GM18520 (cell line): Measurements from ENCODE around the gene RPTN.

Source experiments
- ATAC-seq: cut with Tn5 transposase; IDR thresholded peaks from one replicate; pipeline ENCODE4 v1.9.1; 2021; ENCODE audit not compliant: unreplicated experiment

RPTN gene, protein sequence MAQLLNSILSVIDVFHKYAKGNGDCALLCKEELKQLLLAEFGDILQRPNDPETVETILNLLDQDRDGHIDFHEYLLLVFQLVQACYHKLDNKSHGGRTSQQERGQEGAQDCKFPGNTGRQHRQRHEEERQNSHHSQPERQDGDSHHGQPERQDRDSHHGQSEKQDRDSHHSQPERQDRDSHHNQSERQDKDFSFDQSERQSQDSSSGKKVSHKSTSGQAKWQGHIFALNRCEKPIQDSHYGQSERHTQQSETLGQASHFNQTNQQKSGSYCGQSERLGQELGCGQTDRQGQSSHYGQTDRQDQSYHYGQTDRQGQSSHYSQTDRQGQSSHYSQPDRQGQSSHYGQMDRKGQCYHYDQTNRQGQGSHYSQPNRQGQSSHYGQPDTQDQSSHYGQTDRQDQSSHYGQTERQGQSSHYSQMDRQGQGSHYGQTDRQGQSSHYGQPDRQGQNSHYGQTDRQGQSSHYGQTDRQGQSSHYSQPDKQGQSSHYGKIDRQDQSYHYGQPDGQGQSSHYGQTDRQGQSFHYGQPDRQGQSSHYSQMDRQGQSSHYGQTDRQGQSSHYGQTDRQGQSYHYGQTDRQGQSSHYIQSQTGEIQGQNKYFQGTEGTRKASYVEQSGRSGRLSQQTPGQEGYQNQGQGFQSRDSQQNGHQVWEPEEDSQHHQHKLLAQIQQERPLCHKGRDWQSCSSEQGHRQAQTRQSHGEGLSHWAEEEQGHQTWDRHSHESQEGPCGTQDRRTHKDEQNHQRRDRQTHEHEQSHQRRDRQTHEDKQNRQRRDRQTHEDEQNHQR

DNA sequence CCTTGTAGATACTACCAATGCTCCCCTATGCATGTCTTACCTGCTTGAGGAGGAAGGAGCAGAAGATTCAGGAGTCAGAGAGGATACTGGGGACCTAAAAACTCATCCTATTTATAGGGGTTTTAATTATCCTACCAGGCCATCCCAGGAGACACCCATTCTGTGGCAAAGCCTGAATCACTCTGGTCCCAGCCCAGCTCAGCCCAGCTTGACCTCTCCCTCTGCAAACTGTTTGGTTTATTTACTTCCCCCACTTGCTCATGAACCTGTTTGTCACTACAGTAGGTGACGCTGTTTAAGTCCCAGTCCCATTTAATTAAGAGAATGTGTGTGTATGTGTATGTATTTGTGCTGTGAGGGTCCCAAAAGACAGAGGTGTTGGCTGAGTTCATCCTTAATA lies at the start of gene RPTN:
TSS of gene RPTN (minus strand) at position 85 of the 400 bp plus-strand sequence. CDS start 1,339 bp downstream, outside the sequence.
- no peak for ATAC-seq

DNA sequence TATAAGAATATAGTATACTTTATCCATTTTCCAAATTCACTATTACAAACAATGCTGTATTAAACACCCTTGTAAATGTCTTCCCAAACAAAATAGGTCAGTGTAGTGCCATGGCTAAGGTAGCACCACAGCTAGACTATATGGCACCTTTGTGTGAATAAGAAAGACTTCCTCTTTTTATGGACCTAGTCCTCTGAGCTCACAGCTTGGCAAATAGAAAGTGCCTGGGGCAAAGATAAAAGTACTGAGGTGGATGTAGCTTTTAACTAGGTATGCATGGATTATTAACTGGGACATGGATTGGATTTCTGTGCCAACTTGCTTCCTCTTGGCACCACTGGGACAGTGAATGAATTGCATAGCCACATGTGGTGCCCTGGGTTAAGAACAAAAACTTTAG lies 40.0 kb upstream of the RPTN start:
- no peak for ATAC-seq

DNA sequence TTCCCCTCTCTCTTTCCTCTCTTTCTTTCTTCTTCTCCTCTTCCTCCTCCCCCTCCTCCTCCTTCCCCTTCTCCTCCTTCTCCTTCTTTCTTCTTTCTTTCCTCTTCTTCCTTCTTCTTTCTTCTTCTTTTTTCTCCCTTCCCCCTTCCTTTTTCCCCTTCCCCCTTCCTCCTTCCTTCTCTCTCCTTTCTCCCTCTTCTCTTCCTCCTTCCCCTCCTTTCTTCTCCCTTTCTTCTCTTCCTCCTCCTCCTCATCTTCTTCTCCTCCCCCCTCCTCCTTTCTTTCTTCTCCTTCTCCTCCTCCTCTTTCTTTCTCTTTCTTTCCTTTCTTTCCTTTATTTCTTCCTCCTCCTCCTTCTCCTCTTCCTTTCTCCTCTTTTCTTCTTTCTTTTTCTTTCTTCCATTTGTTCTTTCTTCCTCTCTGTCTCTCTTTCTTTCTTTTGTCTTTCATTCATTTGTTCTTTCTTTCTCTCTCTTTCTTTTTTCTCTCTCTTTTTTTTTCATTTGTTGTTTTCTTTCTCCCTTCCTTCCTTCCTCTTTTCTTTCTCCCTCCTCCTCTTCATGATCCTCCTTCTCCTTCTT lies 38.4 kb upstream of the RPTN start:
- no peak for ATAC-seq

DNA sequence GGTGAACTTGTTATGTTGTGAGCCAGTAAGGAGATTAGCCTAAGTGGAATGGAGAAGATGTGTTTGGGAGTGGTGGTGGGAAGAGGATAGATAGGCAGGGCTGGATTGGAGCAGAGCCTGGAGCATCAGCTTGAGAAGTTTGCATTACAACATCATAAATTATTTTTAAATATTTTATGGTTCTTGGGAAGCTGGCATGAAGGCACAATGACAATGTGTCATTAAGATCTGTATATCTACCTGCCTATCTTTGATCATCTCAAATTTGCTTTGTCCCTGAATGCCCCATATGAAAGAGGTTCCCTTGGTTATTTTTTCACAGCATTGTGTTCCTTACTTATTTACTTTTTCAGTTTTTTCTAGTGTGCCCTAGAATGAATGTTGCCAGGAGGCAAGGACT lies 32.7 kb upstream of the RPTN start:
- ATAC-seq, result no peak

DNA sequence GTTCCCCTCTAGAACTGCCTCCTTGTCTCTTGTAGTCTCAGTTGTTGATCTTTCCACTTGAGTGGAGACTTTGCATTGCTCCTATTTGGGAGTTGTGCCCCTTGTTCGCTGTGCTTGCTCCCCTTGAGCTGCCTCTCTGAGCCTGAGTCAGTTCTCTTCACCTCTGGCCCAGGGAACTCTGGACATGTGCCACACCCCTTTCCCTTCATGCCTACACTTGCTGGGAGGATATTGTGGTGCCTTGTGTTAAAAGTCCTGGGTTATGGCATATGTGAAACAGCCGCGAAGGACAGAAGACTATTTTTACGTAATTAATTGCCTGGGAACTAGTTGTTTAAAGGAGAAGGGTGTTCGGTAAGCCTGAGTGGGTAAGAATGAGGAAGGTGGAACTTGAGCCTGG lies 32.2 kb upstream of the RPTN start:
- ATAC-seq, result no peak

DNA sequence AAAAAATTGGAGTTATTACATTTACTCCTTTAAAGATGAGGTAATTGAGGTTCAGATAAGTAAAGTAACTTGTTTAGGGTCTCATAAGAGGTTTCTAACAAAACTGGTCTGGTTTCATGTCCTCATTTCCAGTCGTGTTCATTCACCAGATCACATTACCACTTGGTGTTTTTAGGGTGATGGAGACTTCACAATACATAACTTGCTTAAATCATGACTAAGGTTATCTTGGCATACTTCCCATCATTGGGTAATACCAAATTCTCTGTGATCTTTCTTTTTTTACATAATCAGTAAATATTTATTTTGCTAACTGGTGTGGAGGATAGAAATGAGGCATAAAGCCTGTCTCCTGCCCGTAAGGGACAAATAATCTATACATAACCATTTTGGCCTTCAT lies 31.6 kb upstream of the RPTN start:
- no peak for ATAC-seq

DNA sequence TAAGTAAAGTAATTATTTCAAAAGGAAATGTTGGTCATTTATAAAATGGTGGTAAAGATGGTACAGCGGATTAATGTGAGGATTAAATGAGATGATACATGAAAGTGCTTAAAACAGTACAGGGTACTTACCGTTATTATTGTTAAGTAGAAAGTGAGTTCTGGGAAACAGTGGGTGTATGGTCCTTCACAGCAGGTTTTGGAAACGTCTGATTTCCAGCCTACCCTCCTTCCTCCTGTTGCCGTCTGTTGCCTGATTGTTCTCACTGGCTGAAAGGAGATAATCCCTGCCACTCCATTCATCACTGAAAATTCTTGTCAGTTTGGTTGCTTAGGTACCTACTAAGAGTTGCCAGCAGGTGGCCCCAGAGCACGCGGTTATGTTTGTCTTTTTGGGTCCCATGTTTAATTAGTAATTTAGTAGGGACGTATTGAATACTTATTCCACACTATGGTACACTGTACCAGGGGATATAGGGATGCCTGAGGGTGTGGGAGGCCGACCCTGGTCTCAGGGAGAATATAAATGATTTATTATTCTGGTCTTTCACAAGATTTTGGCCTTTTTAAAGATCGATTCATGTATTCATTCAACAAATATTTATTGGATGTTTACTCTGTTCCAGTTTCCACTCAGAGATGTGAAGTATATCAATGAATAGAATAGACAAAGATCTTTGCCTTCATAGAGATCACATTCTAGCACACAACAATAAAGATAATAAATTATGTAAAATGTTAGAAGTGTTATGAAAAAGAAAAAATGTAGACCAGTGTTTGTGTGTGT lies 30.8 kb upstream of the RPTN start:
- ATAC-seq, result no peak

DNA sequence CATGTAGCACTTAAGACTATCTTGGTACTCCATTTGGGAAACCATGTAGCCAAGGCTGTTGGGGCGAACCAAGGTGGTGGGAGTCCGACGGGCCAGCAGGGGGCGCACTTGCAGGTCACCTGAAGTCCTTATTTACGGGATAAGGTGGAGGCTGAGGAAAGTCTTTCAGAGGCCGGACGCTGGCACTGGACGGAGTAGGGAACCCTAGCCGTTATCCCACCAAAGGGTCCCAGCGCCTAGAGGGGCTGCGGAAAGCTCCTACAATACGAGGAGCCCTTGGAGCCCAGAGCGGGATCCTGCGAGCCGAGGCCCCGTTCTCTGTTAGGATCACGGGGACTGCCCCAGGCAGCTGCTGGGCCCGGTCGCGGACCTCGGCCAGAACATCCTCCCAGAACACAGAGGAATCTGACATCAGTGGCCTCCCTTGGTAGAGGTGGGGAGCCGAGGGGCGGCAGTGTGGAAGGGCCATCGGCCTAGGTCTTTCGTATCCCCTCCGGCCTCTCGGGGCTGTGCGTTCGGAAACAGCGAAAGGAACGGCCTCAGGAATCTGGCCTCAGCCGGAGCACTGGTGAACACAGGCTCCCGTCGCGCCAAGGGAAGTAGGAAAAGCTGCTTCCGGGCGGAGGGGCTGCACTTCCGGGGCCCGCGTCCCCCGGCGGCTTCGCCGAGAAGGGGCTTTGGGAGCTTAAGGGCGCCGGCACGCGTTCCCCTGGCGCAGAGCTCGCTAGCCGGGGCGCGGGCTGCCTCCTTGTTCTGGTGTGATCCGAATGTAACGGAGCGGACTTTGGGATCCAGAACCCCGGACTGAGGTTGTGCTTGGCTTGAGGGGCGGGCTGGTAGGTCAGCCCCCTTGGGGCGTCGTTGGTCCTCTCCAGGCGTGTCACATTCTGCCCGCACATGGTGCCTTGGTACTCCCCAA lies 29.9 kb upstream of the RPTN start:
- no peak for ATAC-seq

DNA sequence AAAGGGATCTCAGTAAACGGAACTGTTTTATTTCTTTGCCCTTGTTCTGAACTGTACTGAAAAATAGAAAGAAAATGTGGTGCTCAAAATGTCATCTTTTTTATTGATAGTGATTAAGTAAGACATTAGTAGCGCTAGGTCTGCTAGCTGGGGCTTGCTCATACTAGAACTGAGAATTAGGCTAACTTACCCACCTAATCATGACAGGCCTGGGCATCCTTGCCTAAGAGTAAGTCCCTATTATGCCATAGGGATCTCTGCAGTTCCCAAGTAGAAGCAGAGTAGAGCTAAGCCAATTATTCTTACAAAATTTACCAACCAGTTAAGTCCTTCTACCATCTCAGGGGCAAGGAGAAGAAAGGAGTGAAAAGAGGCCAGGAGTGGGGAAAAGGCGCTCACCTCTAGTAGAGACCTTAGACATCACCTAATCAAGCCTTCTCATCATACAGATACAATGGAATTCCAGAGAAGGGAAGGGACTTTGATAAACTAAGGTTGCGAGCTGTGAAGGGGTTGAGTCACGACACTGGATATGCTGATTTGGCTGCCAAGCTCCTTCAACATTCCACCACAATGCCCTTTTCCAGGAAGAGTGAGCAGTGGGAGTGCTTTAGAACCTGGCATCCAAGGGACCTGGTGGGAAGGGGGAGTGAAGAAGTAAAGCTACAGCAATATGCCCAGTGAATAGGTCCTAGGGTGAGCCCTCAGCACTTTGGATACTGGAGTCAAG lies 27.7 kb upstream of the RPTN start:
- no peak for ATAC-seq

DNA sequence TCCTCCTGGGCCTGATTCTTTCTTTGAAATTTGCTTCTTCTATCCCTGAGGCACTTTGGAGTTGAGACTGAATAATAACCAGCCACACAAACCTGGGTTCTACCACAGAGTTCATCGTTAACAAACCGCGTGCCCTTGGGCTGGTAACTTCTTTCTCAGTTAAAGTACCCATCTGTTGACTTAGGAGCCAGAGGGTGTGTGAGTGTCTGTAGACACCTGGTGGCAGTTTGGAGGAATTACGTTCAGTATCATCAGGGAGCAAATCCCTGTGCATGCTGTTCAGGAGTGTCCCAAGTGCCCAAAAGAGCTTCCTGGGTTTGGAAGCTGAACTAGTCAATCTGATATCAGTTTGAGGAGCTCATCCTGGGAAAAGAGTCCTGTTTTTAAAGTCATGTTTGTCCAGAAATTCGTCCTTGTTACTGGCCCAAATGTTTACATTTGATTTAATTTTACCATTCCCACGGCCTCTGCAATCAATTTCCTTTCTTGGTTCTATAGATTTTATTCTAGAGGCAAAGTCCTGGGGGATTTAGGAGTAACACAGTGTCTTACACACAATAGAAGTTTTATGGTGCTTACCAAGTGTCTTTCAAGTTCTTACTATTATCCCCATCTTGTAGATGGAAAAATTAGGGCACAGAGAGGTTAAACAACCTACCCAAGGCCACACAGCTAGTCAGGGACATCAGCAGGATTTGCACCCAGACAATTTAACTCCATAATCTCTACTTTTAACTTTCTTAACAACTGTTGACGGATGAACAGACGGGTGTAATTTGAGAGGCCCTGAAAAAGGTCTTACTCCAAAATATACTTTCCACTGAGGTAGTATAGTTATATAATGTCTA lies 26.7 kb upstream of the RPTN start:
- no peak for ATAC-seq

DNA sequence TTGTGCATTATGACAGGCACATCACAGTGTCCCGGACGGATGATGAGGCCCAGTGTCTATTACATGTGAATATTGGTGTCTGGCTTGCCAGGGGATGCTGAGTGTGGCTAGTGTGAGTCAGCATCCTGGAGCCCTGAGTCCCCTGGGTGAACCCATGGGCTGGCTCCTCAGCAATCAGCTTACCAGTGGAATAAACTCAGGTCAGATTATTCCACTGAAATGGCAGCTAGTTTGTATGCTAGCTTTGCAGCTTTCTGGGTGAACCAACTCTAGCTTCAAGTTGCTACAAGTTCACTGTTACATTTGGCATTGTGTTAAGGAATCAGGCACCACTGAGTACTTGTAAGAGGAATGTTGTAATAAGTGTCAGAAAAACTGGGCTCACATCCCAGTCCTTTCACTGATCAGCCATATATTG lies 23.9 kb upstream of the RPTN start:
- ATAC-seq, result no peak

DNA sequence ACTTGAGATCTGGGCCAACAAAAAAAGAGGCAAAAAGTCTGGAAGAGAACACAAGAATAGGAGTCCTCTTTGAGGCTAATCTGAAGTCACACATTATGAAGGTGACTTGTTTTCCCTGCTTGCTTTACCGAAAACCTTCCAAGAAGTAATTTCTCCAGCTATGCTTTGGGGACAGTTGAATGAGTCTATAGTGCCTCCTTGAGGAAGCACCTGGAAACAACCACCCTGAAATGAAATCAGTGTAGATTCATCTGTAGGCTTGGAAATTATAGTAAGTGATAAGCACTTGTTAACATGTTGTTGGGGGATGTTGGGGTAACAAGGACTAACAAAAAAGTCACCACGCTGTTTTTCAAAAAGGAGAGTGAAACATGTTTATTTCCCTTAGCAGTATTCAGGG lies 23.4 kb upstream of the RPTN start:
- no peak for ATAC-seq

DNA sequence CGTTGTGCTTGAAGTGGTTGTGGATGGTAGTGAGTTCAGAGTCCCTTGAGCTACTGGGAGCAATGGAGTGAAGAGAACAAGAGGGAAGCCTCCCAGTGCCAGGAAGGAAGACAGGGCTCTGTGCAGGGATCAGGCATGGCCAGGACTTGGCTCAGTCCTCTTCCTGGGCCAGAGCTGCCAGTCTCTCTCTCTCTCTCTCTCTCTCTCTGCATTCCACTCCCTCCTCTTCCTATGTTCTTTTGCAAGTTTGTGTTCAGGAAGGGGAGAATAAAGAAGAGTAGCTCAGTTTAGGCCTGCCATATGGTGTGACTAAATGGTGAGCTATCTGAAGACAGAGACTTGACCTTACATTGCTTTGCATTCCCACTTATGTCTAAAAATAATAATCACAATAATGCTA lies 20.5 kb upstream of the RPTN start:
- no peak for ATAC-seq

DNA sequence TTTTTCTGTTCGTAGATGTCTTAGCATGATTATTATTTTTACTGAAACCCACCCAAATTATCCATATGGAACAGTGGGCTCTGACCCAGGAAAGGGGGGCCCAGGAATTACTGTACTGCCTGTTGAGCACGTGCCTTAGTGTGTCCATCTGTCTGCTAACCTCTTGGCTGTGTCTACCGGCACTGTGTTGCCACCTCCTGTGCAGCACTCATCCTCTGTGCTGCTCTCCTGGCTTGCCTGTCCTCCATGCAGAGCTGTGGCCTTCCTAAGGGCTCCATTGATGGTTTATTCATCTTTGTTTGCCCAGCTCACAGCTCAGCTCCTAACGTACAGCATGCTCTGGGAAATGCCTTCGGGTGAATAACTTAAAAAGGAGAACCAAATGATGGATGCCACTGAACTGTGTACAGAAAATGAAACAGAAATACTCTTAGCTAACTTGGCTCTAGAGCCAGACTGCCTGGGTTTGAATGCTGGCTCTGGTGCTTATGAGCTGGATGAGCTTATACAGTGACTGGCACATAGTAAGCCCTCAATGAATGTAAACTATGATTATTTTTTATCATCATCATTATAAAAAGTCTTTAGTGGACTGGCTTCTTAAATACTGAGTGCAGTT lies 11.4 kb upstream of the RPTN start:
- no peak for ATAC-seq

DNA sequence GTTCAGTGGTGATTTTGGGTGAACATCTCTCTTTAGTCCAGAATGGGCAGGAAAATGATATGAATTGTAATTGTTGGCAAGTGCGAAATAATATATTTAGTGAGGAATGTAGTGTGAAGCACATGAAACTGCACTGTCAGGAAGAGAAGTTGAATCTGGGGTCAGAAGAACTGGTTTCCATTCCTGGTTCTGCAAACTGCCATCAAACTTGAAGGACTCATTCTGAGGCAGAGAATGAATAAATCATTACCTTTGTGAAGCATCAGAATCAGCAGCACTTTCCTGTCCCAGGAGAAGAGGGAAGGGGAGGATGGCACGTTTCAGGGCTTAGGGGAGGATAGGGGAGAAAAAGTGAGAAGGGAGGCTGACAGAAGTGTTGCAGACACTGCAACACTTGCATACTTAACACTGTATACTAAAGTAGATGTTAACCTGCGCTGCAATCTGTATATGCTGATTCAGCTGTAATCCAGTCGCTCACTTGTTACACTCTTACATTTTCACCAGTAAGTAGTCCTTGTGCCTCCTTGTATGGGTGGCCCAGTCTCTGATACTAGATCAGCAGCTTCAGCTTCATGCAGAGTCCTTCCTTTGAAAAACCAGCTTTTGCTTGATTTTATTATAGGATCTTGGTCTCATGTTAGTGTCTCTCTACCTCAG lies 10.5 kb upstream of the RPTN start:
- ATAC-seq, result no peak

DNA sequence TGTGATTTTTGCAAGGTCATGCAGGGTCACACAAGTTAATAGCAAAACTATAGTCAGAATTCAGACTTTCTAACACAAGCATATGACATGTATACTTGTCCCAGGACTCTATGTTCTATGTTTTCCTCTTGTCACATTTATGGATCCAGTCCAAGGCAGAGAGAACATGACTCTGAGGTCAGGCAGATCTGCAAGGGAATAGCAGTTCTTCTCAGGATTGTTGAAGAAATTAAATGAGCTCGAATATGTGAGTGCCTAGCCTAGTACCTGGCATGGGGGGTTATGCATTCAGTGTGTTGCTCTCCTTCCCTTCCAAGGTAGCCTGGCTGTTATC lies 9.5 kb upstream of the RPTN start:
- ATAC-seq, result no peak

DNA sequence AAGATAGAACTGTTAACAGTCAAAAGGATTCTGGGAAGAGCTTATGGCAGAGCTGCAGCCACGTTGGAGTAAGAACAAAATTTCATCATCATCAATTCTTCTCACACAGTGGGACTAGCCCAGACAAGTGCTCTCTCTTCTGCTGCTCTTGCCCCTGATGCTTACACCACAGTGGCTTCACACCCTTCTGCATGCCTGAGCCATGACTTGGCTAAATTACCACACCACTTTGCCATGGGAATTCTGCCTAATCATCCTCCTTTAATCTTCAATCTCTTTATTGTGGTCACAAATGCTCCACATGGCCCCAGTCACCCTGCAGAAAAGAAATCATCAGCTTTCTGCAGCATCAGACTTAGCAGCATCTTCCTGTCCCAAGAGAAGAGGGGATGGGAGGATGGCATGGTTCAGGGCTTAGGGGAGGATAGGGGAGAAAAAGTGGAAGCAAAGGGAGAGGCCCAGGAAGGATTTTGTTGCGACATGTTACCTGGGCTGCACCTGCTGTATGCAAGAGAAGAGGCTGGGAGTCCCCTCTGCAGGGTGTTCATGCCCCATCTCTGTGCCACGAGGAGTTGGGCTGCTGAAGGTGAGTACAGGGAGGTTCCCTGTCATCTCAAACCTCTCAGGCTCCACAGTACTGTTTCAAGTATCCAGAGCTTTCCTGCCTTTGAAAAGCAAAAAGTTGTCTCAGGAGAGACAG lies 9.0 kb upstream of the RPTN start:
- no peak for ATAC-seq
